WTC11 (cell line): ENCODE data around the gene FUT2. TPM values are rescaled to one million over a fixed set of nuclear protein-coding genes. Genes with fewer than 3 reads are reported as not detected.
A peak's percentile ranks its signal among the peaks of the same experiment; 100 is the strongest.

Experiments
- ATAC-seq: fragments of 200-7000 bp; cut with Tn5 transposase; 2 replicates; pipeline ENCODE4 v1.10.0; 2021; ENCODE audit warnings: mild to moderate bottlenecking, moderate library complexity
- CTCF ChIA-PET: fragments of 300-600 bp; sonication (Branson Sonifier 250); formaldehyde crosslinking; loops from one replicate; lab custom pipeline; 2021; ENCODE audit warnings: antibody characterized with exemption; lab: Charles Lee
- POLR2A ChIA-PET: fragments of 350-600 bp; sonication (Branson Sonifier 250); formaldehyde crosslinking; loops from one replicate; lab custom pipeline; 2021; ENCODE audit warnings: antibody characterized with exemption; lab: Charles Lee
- DNase-seq: peaks from one replicate; pipeline ENCODE4 v3.0.0; 2021; ENCODE audit warnings: low spot score
- H3K27ac Mint-ChIP-seq: 2 replicates; pipeline ENCODE4 v1.8.0; 2021; ENCODE audit warnings: mixed read lengths
- H3K27me3 Mint-ChIP-seq: 2 replicates; pipeline ENCODE4 v1.8.0; 2021; ENCODE audit warnings: low read depth, mild to moderate bottlenecking, moderate library complexity, mixed read lengths
- H3K36me3 Mint-ChIP-seq: 2 replicates; pipeline ENCODE4 v1.8.0; 2021; ENCODE audit warnings: mixed read lengths
- H3K4me1 Mint-ChIP-seq: 2 replicates; pipeline ENCODE4 v1.8.0; 2022; ENCODE audit warnings: mixed read lengths
- H3K4me3 Mint-ChIP-seq: 2 replicates; pipeline ENCODE4 v1.8.0; 2021; ENCODE audit warnings: mild to moderate bottlenecking, moderate library complexity, mixed read lengths
- H3K9me3 Mint-ChIP-seq: 2 replicates; pipeline ENCODE4 v1.8.0; 2021; ENCODE audit warnings: mixed read lengths
- AR ChIP-seq: fragments of 250-450 bp; sonication (Bioruptor Pico); IDR thresholded peaks from 2 replicates; pipeline ENCODE4 v1.9.0; 2021; ENCODE audit warnings: mild to moderate bottlenecking
- ARID4B ChIP-seq: sonication (generic); formaldehyde crosslinking; IDR thresholded peaks from 2 replicates; pipeline ENCODE4 v1.8.0; 2023; ENCODE audit warnings: missing genetic modification reagents, mild to moderate bottlenecking, borderline replicate concordance
- CREB1 ChIP-seq: sonication (generic); formaldehyde crosslinking; IDR thresholded peaks from 2 replicates; pipeline ENCODE4 v1.8.0; 2023; ENCODE audit warnings: mild to moderate bottlenecking, missing genetic modification reagents
- CREM ChIP-seq: sonication (generic); formaldehyde crosslinking; IDR thresholded peaks from 2 replicates; pipeline ENCODE4 v1.8.1; 2022; ENCODE audit warnings: mild to moderate bottlenecking, missing genetic modification reagents, moderate library complexity
- EMX1 ChIP-seq: fragments of 250-450 bp; sonication (Bioruptor Pico); IDR thresholded peaks from 2 replicates; pipeline ENCODE4 v1.8.0; 2021; ENCODE audit warnings: mild to moderate bottlenecking
- GABPB1 ChIP-seq: sonication (generic); formaldehyde crosslinking; IDR thresholded peaks from 2 replicates; pipeline ENCODE4 v1.8.1; 2023; ENCODE audit warnings: mild to moderate bottlenecking, missing genetic modification reagents
- MLX ChIP-seq: sonication (generic); formaldehyde crosslinking; IDR thresholded peaks from 2 replicates; pipeline ENCODE4 v1.8.1; 2023; ENCODE audit warnings: mild to moderate bottlenecking, missing genetic modification reagents, moderate library complexity
- NFE2L1 ChIP-seq: sonication (generic); formaldehyde crosslinking; IDR thresholded peaks from 2 replicates; pipeline ENCODE4 v1.8.1; 2023; ENCODE audit warnings: missing genetic modification reagents
- ZBTB43 ChIP-seq: sonication (generic); formaldehyde crosslinking; IDR thresholded peaks from 2 replicates; pipeline ENCODE4 v1.8.1; 2023; ENCODE audit warnings: mild to moderate bottlenecking, missing genetic modification reagents
- ZMAT4 ChIP-seq: fragments of 250-450 bp; sonication (Bioruptor Pico); IDR thresholded peaks from 2 replicates; pipeline ENCODE4 v1.9.0; 2021; ENCODE audit warnings: mild to moderate bottlenecking
- ZNF532 ChIP-seq: fragments of 250-450 bp; sonication (Bioruptor Pico); IDR thresholded peaks from 2 replicates; pipeline ENCODE4 v1.9.0; 2021; ENCODE audit warnings: mild to moderate bottlenecking, borderline replicate concordance
- total RNA-seq: library from RNA; stranded (reverse); gene quantifications from 3 replicates; pipeline ENCODE4 v1.2.3, GENCODE V29; 2021

The FUT2 gene
- total RNA-seq, 1 experiment from 2014 or later: 5.9 TPM

- TF ChIP-seq AR (CRISPR knock-in tag) (0 out of 2 replicates have a peak, but pooled peaks have one; percentile 10), ZMAT4 (CRISPR knock-in tag) (peak; percentile 55), EMX1 (CRISPR knock-in tag) (0 out of 2 replicates have a peak, but pooled peaks have one; percentile 21), CREM (CRISPR knock-in tag) (peak; percentile 29; the same call in 1 of the 2 replicates), NFE2L1 (CRISPR knock-in tag) (no peak)
These were observed 51.2 kb downstream of the FUT2 start, which contains the start of gene IZUMO1 (continued) for GRCh38 chr19:48746738-48747575.

- ChIA-PET CTCF (no interaction called here), POLR2A (no interaction called here)
- DNase-seq (no peak), ATAC-seq (no peak)
- Mint-ChIP-seq H3K36me3 (peaks cover 18% of the 10 kb centered on the region; the same call in 1 of the 2 replicates), H3K27ac (no peak overlapping the region), H3K4me3 (no peak overlapping the region), H3K4me1 (peaks cover 43% of the 10 kb centered on the region), H3K27me3 (peaks cover 14% of the 10 kb centered on the region), H3K9me3 (no peaks in the 10 kb centered on the region)
- TF ChIP-seq ZBTB43 (CRISPR knock-in tag) (no peak), ARID4B (CRISPR knock-in tag) (no peak)
These were observed 53.9 kb downstream of the FUT2 start for GRCh38 chr19:48749571-48750198.

- H3K27me3 Mint-ChIP-seq: peaks cover 14% of the 10 kb centered on the region
- ChIA-PET POLR2A (interaction anchor here (0.6 kb wide), 1 partner anchor 44 kb away, joined by 3 read pairs; no protein-coding TSS in a partner anchor), CTCF (interaction anchor here (0.8 kb wide), 1 partner anchor 11 kb away, joined by 3 read pairs; no protein-coding TSS in a partner anchor)
- peaks cover 49% of the 10 kb centered on the region for H3K4me1 Mint-ChIP-seq
- ATAC-seq (no peak), DNase-seq (no peak)
- H3K4me3 Mint-ChIP-seq: peak overlapping the region; percentile 95
- H3K9me3 Mint-ChIP-seq: no peaks in the 10 kb centered on the region
- peaks cover 18% of the 10 kb centered on the region; the same call in 1 of the 2 replicates for H3K36me3 Mint-ChIP-seq
- TF ChIP-seq ZNF532 (CRISPR knock-in tag) (no peak), MLX (CRISPR knock-in tag) (no peak), CREB1 (no peak), GABPB1 (CRISPR knock-in tag) (no peak)
- no peak overlapping the region for H3K27ac Mint-ChIP-seq
These were observed 54.6 kb downstream of the FUT2 start for GRCh38 chr19:48750351-48750750.
